GM18502 (cell line): Measurements from ENCODE around the gene RCOR3.

ENCODE experiments used
- ATAC-seq: cut with Tn5 transposase; IDR thresholded peaks from one replicate; pipeline ENCODE4 v1.9.1; 2021; ENCODE audit warnings: mild to moderate bottlenecking; ENCODE audit not compliant: unreplicated experiment, poor library complexity

The RCOR3 gene

DNA sequence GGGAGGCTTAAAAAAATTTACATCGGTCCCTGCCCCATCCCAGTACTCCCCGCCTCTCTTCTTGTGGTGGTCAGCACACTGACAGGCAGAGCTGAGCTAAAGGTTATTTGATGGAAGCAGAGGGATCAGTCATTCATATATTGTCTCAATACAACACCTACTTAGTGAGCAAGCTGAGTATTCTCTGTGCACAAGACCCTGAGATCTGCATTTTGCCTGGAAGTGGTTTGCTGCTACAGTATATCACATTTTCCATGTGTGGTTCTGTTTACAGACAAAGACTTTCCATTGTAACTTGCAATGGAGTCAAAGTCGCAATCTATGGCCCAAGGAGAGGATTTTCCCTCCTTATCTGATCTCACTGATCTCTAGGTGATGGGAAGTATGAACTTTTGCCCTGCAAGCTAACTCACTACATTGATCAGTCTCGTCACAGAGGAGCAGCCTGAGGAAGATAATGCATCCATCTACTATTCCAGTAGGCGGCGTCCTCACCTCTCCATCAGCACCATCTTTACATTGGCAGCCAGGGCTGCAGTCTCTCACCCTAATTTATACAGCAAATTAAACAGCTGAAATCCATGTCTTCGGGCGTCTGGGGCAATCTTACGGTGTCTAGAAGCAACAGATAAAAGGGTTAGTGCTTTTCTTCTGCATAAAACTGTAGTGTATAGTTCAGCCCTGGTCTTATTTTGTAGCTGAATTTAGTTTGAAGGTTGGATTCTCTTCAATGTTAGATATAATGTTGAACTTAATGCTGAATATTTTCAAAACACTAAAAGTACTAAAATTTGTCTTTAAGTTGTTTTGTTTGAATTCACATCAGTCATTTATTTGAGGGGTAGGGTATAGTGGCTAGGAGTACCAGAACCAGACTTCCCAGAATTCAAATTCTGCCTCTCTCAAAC, 64.2 kb downstream of the RCOR3 start:
- peak; percentile 60 for ATAC-seq

- ATAC-seq, result no peak
These were observed 66.0 kb downstream of the RCOR3 start for GRCh38 chr1:211324992-211325775.

- no peak for ATAC-seq
These were observed 67.0 kb downstream of the RCOR3 start for GRCh38 chr1:211326140-211326527.

DNA sequence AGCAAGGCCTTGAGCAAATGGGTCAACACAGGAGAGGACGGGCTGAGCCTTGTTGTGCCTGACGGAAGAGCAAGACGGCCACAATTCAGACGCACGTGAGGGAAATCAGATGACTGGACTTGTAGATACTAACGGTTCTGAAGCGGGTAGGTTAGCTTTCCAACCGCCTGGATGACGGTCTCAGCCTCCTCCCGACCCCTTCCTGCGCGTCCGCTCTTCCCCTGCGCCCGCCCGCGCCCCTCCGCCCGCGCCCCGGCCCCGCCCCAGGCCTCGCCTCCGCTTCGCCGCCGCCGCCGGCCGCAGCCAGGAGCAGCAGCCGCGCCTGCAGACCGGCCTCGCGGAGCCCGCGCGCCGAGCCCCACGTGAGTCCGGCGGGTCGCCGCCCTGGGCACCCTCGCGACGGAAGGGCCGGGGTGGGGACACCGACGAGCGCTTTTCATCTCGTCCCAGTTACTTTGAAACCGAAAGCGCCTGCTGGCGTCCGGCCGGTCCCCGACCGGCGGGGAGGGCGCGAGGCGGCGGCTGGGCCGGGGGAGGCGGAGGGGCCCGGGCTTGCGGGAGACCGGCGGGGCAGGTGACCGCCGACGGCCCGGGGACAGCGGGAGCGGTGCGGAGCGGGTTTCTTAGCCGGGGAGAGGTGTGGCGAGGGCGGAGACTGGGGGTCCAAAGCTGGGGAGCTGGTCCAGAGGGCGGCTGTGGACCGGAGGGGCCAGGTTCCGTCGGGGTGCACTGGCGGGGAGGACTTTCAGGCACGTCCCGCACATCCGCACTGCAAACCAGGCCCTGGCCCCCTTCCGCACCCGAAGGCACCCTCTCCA, 67.6 kb downstream of the RCOR3 start, which contains the start of gene TRAF5:
Gene TRAF5, plus strand, starts transcription at position 306 of the 818 bp plus-strand sequence. CDS start 26,407 bp downstream, outside the sequence.
- peak; percentile 33 for ATAC-seq

- ATAC-seq, result peak; percentile 26
These were observed 68.3 kb downstream of the RCOR3 start for GRCh38 chr1:211327346-211327921.

DNA sequence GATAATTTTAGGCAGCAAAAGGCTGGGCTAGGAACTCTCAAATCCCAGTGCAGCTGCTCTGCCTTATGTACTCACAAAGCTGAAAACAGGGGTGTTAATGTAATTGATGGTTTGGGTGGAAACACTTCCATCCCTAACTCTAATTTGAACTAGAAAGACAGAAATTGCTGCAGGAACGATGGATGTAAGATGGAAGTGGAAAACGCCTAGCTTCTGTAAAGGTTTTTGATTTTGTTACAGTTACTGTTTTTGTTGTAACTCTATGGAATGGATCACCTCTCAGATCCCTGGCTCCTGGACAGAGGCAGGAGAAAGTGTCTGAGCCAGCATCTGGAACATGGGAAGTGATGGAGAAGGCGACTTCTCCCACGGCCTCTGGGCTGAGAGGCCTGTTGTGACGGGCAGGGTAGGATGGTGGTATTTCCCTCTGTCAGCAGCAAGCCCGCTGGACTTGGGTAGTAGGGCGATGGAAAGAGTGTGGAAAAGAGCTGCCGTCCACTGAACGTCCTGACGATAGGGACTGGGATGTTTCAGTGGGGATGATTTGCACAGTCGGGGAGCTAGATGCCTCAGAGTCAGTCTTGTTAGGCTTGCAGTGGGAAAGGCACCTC, 69.0 kb downstream of the RCOR3 start:
- no peak for ATAC-seq

- no peak for ATAC-seq
These were observed 69.8 kb downstream of the RCOR3 start for GRCh38 chr1:211328866-211329475.

DNA sequence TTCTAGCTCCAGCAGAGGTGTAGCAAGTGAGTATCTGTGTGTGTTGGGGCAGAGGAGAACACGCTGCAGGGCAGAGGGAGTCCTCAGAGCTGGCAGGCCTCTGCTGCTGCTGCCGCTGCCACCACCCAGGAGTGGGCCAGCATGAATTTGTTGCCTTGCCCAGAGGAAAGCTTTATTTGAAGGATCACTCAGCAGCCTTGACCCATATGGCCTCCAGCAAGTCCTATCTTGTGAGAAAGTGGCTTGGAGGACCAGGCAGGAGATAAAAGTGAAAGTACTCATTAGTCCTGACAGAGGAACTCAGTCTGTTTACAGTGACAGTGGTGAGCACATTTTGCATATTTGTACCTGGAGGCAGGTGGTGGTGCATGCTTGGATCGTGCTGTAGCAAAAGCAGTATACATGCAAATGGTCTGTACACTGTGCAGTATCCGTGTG, 70.6 kb downstream of the RCOR3 start:
- ATAC-seq, result peak; percentile 55

GRCh38 chr1:211330282-211330936, 71.2 kb downstream of the RCOR3 start:
- no peak for ATAC-seq

DNA sequence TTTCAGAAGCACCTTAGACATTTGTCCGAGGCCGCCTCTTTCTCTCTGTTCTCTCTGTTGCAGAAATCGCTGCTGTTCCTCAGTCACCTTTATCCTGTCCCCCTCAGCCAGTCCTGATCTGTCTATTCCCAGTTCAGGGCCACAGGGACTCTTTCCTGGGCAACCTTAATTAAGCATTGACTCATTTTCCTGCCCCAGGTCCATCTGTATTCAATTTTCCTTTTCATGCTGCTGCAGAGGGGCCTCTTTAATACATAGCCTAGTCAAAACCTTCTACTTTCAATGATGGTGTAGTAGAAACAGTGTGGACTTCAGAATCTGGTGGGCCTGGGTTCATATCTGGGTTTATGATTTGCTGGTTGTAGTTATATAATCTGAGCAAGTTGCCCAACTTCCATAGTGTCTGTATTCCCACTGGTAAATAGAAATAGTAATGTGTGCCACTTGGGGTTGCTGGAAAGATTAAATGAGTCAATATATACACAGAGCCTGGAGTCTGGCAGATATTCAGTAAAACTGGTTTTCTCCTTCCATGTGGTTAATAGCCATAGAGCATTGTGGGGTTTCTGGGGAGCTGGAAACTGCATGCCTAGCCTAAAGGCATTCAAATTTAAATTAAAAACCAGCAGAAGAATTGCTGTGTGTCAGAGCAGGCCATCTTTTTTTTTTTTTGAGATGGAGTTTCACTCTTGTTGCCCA, 72.0 kb downstream of the RCOR3 start:
- ATAC-seq, result no peak

DNA sequence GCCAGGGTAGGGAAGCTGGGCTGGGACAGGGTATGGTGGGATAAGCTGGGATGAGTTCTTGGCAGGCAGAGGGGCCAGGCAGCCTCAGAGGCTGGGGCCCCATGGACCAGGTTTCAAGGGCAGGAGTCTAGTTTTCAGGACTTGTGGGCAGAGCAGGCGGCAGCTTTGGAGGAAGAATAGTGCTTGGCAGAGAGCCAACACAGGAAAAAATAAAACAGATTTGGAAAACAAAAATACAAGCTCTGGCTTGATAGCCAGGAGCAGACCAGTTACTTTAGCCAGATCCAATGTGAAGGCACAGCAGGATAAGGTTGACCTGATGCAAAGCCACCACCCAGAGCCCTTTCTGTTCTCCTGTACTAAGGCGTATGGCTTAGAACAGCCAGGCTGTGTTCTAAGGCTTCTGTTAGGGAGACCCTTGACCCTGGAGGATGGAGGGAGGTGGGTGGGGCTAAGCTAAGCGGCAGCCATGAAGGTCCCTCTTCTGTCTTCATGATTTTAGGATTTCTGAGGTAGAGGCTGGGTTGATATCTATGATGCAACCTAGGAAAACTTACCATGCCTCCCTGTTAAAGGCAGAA, 73.0 kb downstream of the RCOR3 start:
- no peak for ATAC-seq

DNA sequence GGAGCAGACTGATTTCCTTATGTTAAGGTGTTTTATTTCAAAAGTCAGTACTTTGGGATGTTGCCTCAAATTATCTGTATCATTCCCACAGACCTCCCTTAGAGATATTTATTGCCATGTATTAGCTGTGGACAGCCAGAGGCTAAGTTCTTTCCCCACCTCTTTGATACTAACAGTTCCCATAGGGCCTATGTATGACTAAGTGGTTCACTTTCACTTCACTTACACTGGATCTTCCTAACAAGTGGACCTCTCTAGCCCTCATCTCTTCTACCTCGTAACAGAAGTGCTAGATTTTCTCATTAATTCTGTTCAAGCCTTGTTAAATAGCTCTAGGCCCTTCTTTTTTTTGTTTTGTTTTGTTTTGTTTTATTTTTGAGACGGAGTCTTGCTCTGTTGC, 73.7 kb downstream of the RCOR3 start:
- no peak for ATAC-seq

GRCh38 chr1:211333906-211334305, 74.7 kb downstream of the RCOR3 start:
- ATAC-seq, result no peak

DNA sequence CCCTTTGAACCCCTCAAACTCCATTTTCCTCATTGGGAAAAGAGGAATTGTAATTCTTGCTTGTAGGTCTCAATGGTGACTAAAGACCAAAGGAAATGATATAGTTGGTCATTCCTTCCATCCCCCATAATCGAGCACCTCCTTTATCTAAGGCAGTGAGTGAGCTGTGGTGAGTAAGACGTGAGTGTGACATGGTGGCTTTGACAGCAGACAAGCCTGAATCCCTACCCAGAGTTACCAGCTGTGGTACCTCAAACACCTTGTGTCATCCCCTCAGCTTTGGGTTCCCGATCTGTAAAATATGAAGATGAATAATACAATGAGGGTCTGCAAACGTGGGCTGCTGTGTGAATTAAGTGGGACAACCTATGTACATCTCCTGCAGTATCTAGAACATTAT, 75.8 kb downstream of the RCOR3 start:
- no peak for ATAC-seq

GRCh38 chr1:211335522-211336157, 76.5 kb downstream of the RCOR3 start:
- ATAC-seq, result peak; percentile 89

GRCh38 chr1:211336161-211336560, 77.0 kb downstream of the RCOR3 start:
- peak; percentile 36 for ATAC-seq

DNA sequence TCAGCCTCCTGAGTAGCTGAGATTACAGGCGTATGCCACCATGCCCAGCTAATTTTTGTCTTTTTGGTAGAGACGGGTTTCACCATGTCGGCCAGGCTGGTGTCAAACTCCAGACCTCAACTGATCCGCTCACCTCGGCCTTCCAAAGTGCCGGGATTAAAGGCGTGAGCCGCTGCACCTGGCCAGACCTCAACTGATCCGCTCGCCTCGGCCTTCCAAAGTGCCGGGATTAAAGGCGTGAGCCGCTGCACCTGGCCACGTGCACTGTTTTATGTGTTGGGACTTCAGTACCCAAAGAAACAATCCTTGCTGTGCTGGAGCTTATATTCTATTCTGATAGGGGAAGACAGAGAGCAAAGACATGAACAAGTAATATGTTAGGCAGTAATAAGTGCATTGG, 77.6 kb downstream of the RCOR3 start:
- ATAC-seq, result no peak
